Amygdala (tissue), 56 donors: ENCODE results near the gene IKBKG.
"Not testable (repeated sequence)": the region's sequence is repeated elsewhere in the genome, so short reads cannot be mapped to it uniquely, and the experiment has no call there.

Source experiments
- DNase-seq, 56 donors: peaks; one replicate each; lab custom pipeline; 2025; lab: John Stamatoyannopoulos, UW

IKBKG gene

GRCh38 chrX:154525606-154526490 lies 21.6 kb upstream of the IKBKG start:
- DNase-seq: no peak

GRCh38 chrX:154526901-154527675 lies 20.3 kb upstream of the IKBKG start:
- DNase-seq: peak in 53 of 56 donors; percentile 2 to 75 (median 47)

- no peak for DNase-seq
These were observed 18.2 kb upstream of the IKBKG start for GRCh38 chrX:154529206-154529612.

- no peak for DNase-seq
These were observed 17.1 kb upstream of the IKBKG start for GRCh38 chrX:154530286-154530685.

GRCh38 chrX:154531626-154532025 lies 15.8 kb upstream of the IKBKG start:
- DNase-seq: no peak

- no peak for DNase-seq
These were observed 14.7 kb upstream of the IKBKG start for GRCh38 chrX:154532690-154533089.

GRCh38 chrX:154534526-154535322 lies 12.7 kb upstream of the IKBKG start:
- peak; percentile 7 to 91 (median 69) for DNase-seq

GRCh38 chrX:154535892-154536291 lies 11.5 kb upstream of the IKBKG start:
- no peak for DNase-seq

- peak in 11 of 56 donors; percentile 1 to 24 (median 11) for DNase-seq
These were observed 8.3 kb upstream of the IKBKG start for GRCh38 chrX:154539077-154539476.

- not testable (repeated sequence) for DNase-seq
These were observed 7.1 kb upstream of the IKBKG start for GRCh38 chrX:154540365-154540764.

- no peak for DNase-seq
These were observed 6.4 kb upstream of the IKBKG start for GRCh38 chrX:154540897-154541535.

GRCh38 chrX:154541589-154541895 lies 5.9 kb upstream of the IKBKG start:
- no peak for DNase-seq

GRCh38 chrX:154541896-154542722 lies 5.3 kb upstream of the IKBKG start:
- peak in 36 of 56 donors; percentile 3 to 56 (median 20) for DNase-seq

- peak in 7 of 56 donors; percentile 3 to 42 (median 11) for DNase-seq
These were observed 4.5 kb upstream of the IKBKG start for GRCh38 chrX:154542723-154543424.

- DNase-seq: no peak
These were observed 1.6 kb upstream of the IKBKG start for GRCh38 chrX:154545673-154546274.

GRCh38 chrX:154546354-154547244 lies 821 bp upstream of the IKBKG start, which contains the start of gene G6PD:
Gene G6PD, minus strand, starts transcription at chrX:154546846. Its CDS starts 691 bp downstream, at chrX:154546155.
- peak in 33 of 56 donors; percentile 49 to 88 (median 75) for DNase-seq

- no peak for DNase-seq
These were observed 552 bp downstream of the IKBKG start for GRCh38 chrX:154548028-154548316.
